ENCODE measurements around the gene TNFSF13B. TPM values are rescaled to one million over a fixed set of nuclear protein-coding genes. Genes with fewer than 3 reads are reported as not detected.
A peak's percentile ranks its signal among the peaks of the same experiment; 100 is the strongest.

Gene TNFSF13B
- total RNA-seq, 1 experiment from 2014 or later = 9.2 TPM

DNA sequence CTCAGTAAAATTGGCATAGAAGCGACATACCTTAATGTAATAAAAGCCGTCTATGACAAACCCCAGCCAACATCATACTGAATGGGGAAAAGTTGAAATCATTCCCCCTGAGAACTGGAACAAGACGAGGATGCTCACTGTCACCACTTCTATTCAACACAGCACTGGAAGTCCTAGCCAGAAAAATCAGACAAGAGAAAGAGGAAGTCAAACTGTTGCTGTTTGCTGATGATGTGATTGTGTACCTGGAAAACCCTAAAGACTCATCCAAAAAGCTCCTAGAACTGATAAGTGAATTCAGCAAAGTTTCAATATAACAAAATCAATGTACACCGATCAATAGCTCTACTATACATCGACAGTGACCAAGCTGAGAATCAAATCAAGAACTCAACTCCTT lies 63.3 kb downstream of the TNFSF13B start:
- ChIA-PET CTCF (no interaction called here), POLR2A (ENCODE audit: low non-redundant PET) (no interaction called here)

DNA sequence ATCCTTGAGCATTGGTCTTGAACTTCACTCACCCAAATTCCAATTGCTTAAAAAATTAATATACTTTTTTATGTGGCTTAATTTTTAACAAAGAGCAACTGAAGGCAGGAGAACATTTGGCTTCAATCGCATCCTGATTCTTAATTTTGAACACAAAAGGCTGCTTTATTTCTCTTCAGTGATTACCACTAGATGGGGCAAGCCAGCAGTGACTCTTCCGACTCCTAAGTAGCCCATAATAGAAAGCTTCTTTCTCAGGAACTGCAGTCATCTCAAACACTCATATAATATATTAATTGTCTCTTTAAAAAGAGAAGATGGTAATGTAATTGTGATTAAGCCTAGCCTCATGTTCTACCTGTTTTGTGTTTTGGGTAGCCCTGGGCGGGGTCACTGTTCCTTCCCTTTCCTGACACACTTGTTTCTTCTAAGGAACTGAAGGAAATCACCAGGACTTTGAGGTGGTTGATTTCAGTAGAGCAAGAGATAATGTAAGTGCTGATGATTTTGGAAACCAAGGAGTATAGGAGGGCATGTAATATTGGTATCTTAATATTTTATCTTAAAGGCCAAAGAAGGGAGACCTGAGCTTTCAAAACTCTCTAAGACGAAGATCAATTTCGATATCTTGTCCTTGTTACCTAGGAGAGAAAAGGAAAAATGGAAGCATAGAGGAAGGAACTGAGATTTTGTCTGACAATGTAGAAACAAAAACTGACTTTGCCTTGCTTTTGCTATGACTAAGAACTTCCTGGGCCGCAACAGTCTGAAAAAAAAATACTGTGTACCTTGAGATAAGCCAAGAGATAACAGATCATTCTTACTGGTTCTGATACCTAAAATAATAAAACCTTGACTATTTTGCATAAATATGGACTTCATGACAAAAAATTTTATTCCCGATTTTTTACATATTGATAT lies 73.1 kb downstream of the TNFSF13B start:
- CTCF ChIA-PET = interaction anchor here (0.8 to 1.0 kb wide), 2 partner anchors 166 to 553 kb away, joined by 3 to 4 read pairs; no protein-coding TSS in a partner anchor
- no peaks in the 10 kb centered on the region for H3K27me3 ChIP-seq (replicated peaks; ENCODE audit: insufficient read depth, low read depth, low read length, poor library complexity)
- intact Hi-C loops (cut with micrococcal nuclease; ENCODE audit: unreplicated experiment) = loop anchor here (1.0 to 5.0 kb wide), 2 partner anchors 165 to 553 kb away; no protein-coding TSS in a partner anchor
- DNase-seq (ENCODE audit: low spot score) = peak; percentile 58
- H3K4me3 ChIP-seq (ENCODE audit: low read depth, low read length, poor library complexity, severe bottlenecking) = no peak overlapping the region
- H3K36me3 ChIP-seq (ENCODE audit: insufficient read depth, low read length, poor library complexity, severe bottlenecking) = no peaks in the 10 kb centered on the region
- peak; percentile 71 for TF ChIP-seq CTCF (conservative IDR thresholded peaks at IDR 0.05; ENCODE audit: low read depth, low read length)
- TF ChIP-seq EZH2 (IDR thresholded peaks at IDR 0.05; ENCODE audit: borderline replicate concordance, low read depth, low read length, poor library complexity, severe bottlenecking) = no peak
- no peaks in the 10 kb centered on the region for H3K9me3 ChIP-seq (ENCODE audit: low read depth, low read length, poor library complexity, severe bottlenecking)
- no peak overlapping the region for H3K27ac ChIP-seq (ENCODE audit: low read depth, low read length, poor library complexity, severe bottlenecking)
- H3K4me1 ChIP-seq (ENCODE audit: insufficient read depth, low read length, poor library complexity, severe bottlenecking) = no peaks in the 10 kb centered on the region
- BruUV-seq (replicated peaks) = no TSS peak
- POLR2A ChIA-PET (ENCODE audit: low non-redundant PET) = no interaction called here

More for the DNA sequence above, 63.3 kb downstream of the TNFSF13B start:
- TF ChIP-seq EZH2 (IDR thresholded peaks at IDR 0.05; ENCODE audit: borderline replicate concordance, low read depth, low read length, poor library complexity, severe bottlenecking) (no peak), CTCF (conservative IDR thresholded peaks at IDR 0.05; ENCODE audit: low read depth, low read length) (no peak)
- no TSS peak for BruUV-seq (replicated peaks)
- Histone ChIP-seq H3K9me3 (ENCODE audit: low read depth, low read length, poor library complexity, severe bottlenecking) (no peaks in the 10 kb centered on the region), H3K27me3 (replicated peaks; ENCODE audit: insufficient read depth, low read depth, low read length, poor library complexity) (no peaks in the 10 kb centered on the region), H3K27ac (ENCODE audit: low read depth, low read length, poor library complexity, severe bottlenecking) (no peak overlapping the region), H3K36me3 (ENCODE audit: insufficient read depth, low read length, poor library complexity, severe bottlenecking) (no peaks in the 10 kb centered on the region), H3K4me3 (ENCODE audit: low read depth, low read length, poor library complexity, severe bottlenecking) (no peak overlapping the region), H3K4me1 (ENCODE audit: insufficient read depth, low read length, poor library complexity, severe bottlenecking) (no peaks in the 10 kb centered on the region)
- intact Hi-C loops (cut with micrococcal nuclease; ENCODE audit: unreplicated experiment) = no loop called here
- DNase-seq (ENCODE audit: low spot score) = no peak

- BruUV-seq (replicated peaks) = no TSS peak
- POLR2A ChIA-PET (ENCODE audit: low non-redundant PET) = no interaction called here
- Histone ChIP-seq H3K36me3 (ENCODE audit: insufficient read depth, low read length, poor library complexity, severe bottlenecking) (no peaks in the 10 kb centered on the region), H3K9me3 (ENCODE audit: low read depth, low read length, poor library complexity, severe bottlenecking) (no peaks in the 10 kb centered on the region), H3K4me3 (ENCODE audit: low read depth, low read length, poor library complexity, severe bottlenecking) (no peak overlapping the region), H3K4me1 (ENCODE audit: insufficient read depth, low read length, poor library complexity, severe bottlenecking) (no peaks in the 10 kb centered on the region), H3K27me3 (replicated peaks; ENCODE audit: insufficient read depth, low read depth, low read length, poor library complexity) (no peaks in the 10 kb centered on the region), H3K27ac (ENCODE audit: low read depth, low read length, poor library complexity, severe bottlenecking) (no peak overlapping the region)
- no peak for DNase-seq (ENCODE audit: low spot score)
- intact Hi-C loops (cut with micrococcal nuclease; ENCODE audit: unreplicated experiment) = no loop called here
- CTCF ChIA-PET = no interaction called here
- TF ChIP-seq EZH2 (IDR thresholded peaks at IDR 0.05; ENCODE audit: borderline replicate concordance, low read depth, low read length, poor library complexity, severe bottlenecking) (no peak), CTCF (conservative IDR thresholded peaks at IDR 0.05; ENCODE audit: low read depth, low read length) (peak; percentile 31; the same call in 1 of the 2 replicates)
Observed at GRCh38 chr13:108345016-108345415, 75.5 kb downstream of the TNFSF13B start.
